Hair follicle dermal papilla cell (primary cell): ENCODE results near the gene DBX1. TPM values are rescaled to one million over a fixed set of nuclear protein-coding genes. Genes with fewer than 3 reads are reported as not detected.

Experiments
- total RNA-seq: library from RNA; depleted of rRNA; stranded (reverse); fragments of >200 nt; gene quantifications from 2 replicates; pipeline ENCODE4 v1.2.3, GENCODE V29; 2012

Gene DBX1, protein sequence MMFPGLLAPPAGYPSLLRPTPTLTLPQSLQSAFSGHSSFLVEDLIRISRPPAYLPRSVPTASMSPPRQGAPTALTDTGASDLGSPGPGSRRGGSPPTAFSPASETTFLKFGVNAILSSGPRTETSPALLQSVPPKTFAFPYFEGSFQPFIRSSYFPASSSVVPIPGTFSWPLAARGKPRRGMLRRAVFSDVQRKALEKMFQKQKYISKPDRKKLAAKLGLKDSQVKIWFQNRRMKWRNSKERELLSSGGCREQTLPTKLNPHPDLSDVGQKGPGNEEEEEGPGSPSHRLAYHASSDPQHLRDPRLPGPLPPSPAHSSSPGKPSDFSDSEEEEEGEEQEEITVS
- not detected in 2 replicates for total RNA-seq

GRCh38 chr11:20160425-20161229 is at the start of gene DBX1:
Gene DBX1 (minus strand): TSS chr11:20160475. CDS start chr11:20160324, 151 bp downstream.

Other genes starting within 250 kb of the DBX1 start
- gene HTATIP2, start 203.2 kb upstream of the DBX1 start, total RNA-seq = 46.1 and 50.8 TPM in 2 replicates
- gene PRMT3, start 227.2 kb upstream of the DBX1 start, total RNA-seq = 10.5 and 11.3 TPM in 2 replicates